Epithelial cell of esophagus (primary cell): ENCODE measurements around the gene IRX2.
A peak's percentile ranks its signal among the peaks of the same experiment; 100 is the strongest.

Experiments used
- DNase-seq: peaks from one replicate; pipeline ENCODE4 v3.0.0; 2010; ENCODE audit warnings: low read depth
- H3K4me3 ChIP-seq: 2 replicates; pipeline ENCODE4 v1.5.1; 2011; ENCODE audit warnings: mild to moderate bottlenecking, low read length, control low read depth
- CTCF ChIP-seq: IDR thresholded peaks from 2 replicates; pipeline ENCODE4 v1.5.1; 2011; ENCODE audit warnings: low read depth, mild to moderate bottlenecking, low read length, control low read depth, inconsistent platforms; ENCODE audit not compliant: insufficient read depth; ENCODE audit errors: missing control alignments

The IRX2 gene

GRCh38 chr5:2747363-2748162 is 3.9 kb downstream of the IRX2 start:
- no peak for TF ChIP-seq CTCF
- DNase-seq = peak; percentile 37
- peak overlapping the region; percentile 88 for H3K4me3 ChIP-seq

- peak overlapping the region; percentile 88 for H3K4me3 ChIP-seq
- peak; percentile 45 for DNase-seq
- TF ChIP-seq CTCF = peak; percentile 28
Measured at GRCh38 chr5:2746561-2747032, 4.9 kb downstream of the IRX2 start.

GRCh38 chr5:2744485-2744884 is 7.0 kb downstream of the IRX2 start:
- TF ChIP-seq CTCF = no peak
- DNase-seq = peak; percentile 20
- H3K4me3 ChIP-seq = peak overlapping the region; percentile 88

GRCh38 chr5:2742921-2743679 is 8.4 kb downstream of the IRX2 start:
- DNase-seq = peak; percentile 47
- TF ChIP-seq CTCF = no peak
- peak overlapping the region; percentile 88 for H3K4me3 ChIP-seq

- DNase-seq = peak; percentile 27
Measured at GRCh38 chr5:2741956-2742355, 9.5 kb downstream of the IRX2 start.

More at GRCh38 chr5:2741956-2742355, 9.5 kb downstream of the IRX2 start:
- no peak overlapping the region for H3K4me3 ChIP-seq
- no peak for TF ChIP-seq CTCF
